GM18502 (cell line): ENCODE results near the gene HIVEP3.

Experiments
- ATAC-seq: cut with Tn5 transposase; IDR thresholded peaks from one replicate; pipeline ENCODE4 v1.9.1; 2021; ENCODE audit warnings: mild to moderate bottlenecking; ENCODE audit not compliant: unreplicated experiment, poor library complexity

Gene HIVEP3

GRCh38 chr1:41520951-41521752 lies 397.6 kb downstream of the HIVEP3 start:
- ATAC-seq = no peak

- ATAC-seq = no peak
These were observed 399.1 kb downstream of the HIVEP3 start for GRCh38 chr1:41519667-41520066.

GRCh38 chr1:41518471-41518870 lies 400.3 kb downstream of the HIVEP3 start:
- no peak for ATAC-seq

GRCh38 chr1:41517062-41517438 lies 401.7 kb downstream of the HIVEP3 start:
- ATAC-seq = no peak

GRCh38 chr1:41516168-41517061 lies 402.3 kb downstream of the HIVEP3 start:
- ATAC-seq = peak; percentile 82

GRCh38 chr1:41515778-41516167 lies 402.9 kb downstream of the HIVEP3 start:
- ATAC-seq = no peak

- ATAC-seq = no peak
These were observed 403.5 kb downstream of the HIVEP3 start for GRCh38 chr1:41515131-41515678.

- ATAC-seq = no peak
These were observed 404.3 kb downstream of the HIVEP3 start for GRCh38 chr1:41514381-41514780.

- no peak for ATAC-seq
These were observed 405.4 kb downstream of the HIVEP3 start for GRCh38 chr1:41513383-41513735.

GRCh38 chr1:41512701-41513382 lies 405.9 kb downstream of the HIVEP3 start:
- ATAC-seq = no peak

GRCh38 chr1:41511239-41511540 lies 407.5 kb downstream of the HIVEP3 start:
- no peak for ATAC-seq

- ATAC-seq = no peak
These were observed 408.0 kb downstream of the HIVEP3 start for GRCh38 chr1:41510531-41511238.

- no peak for ATAC-seq
These were observed 409.5 kb downstream of the HIVEP3 start for GRCh38 chr1:41509270-41509671.

GRCh38 chr1:41508290-41508689 lies 410.4 kb downstream of the HIVEP3 start:
- ATAC-seq = no peak

- no peak for ATAC-seq
These were observed 410.9 kb downstream of the HIVEP3 start for GRCh38 chr1:41507836-41508235.

- ATAC-seq = no peak
These were observed 411.5 kb downstream of the HIVEP3 start for GRCh38 chr1:41507110-41507720.

GRCh38 chr1:41504114-41505035 lies 414.3 kb downstream of the HIVEP3 start:
- ATAC-seq = no peak

GRCh38 chr1:41503538-41504113 lies 415.1 kb downstream of the HIVEP3 start:
- ATAC-seq = no peak
